Stimulated activated CD4-positive, alpha-beta T cell treated with anti-CD3 and anti-CD28 coated beads, Interleukin-2, amount 100 ng/mL, for 4 hours (primary cell): ENCODE results near the gene CHD5.

Source experiments
- DNase-seq: peaks from one replicate; pipeline ENCODE4 v3.0.0-alpha.2; 2020; ENCODE audit warnings: low read depth

The CHD5 gene

DNA sequence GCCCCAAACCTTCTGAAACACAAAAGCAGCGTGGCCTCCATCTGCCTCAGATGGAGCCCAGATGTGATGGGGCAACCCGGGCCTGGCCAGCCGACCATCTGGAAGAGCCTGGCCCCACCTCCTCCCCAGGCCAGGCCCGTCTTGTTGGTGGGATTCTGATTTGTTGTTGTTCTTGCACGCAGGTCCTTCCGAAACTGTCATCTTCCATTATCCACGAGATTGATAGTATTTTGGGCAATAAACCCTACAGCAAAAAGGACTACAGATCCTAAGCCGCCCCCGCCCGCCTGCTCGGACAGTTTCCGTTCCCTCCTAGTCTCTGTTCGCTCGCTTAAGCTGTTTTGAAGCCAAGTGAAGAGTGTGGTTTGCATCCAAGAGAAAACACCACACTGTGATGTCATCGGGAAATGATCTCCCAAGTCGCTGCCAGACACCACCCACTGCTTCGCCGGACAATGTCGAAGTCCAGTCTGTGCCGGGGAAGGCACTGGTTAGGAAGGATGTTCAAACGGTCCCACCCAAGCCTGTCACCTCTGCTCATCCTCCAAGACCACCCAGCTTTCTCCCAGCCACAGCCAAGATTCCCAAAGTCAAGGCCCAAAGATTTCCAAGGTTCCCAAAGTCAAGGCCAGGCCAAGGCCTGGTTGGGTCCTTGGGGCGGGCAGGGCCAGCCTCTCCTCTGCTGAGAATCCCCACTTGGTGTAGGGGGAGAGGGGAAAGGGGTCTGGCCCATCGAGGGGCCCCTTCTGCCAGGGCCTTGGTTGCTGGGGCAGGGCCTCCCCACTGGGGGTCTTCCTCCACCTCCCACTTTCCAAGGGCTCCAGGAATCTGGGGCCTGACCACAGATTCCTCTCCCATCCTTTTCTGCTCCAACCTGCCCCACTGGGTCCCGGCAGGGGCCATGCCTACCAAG lies 81.6 kb downstream of the CHD5 start:
- no peak for DNase-seq

DNA sequence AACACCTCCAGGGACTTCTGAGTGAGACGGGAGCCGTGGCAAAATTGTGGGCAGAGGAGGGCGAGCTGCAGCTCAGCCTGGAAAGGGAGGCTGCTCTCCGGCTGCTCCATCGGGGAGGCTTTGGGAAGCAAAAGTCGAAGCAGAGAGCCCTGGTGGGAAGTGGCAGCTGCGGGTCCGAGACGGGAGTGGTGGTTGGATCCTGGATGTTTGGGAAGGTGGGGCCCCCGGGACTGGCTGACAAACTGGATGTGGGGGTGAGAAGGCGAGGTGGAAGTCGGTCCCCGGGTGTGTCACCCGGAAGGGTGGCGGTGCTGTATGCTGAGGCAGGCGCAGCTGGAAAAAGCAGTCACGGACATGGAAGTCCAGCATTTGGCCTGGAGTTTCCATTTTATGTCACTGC lies 82.3 kb downstream of the CHD5 start:
- DNase-seq, result no peak

DNA sequence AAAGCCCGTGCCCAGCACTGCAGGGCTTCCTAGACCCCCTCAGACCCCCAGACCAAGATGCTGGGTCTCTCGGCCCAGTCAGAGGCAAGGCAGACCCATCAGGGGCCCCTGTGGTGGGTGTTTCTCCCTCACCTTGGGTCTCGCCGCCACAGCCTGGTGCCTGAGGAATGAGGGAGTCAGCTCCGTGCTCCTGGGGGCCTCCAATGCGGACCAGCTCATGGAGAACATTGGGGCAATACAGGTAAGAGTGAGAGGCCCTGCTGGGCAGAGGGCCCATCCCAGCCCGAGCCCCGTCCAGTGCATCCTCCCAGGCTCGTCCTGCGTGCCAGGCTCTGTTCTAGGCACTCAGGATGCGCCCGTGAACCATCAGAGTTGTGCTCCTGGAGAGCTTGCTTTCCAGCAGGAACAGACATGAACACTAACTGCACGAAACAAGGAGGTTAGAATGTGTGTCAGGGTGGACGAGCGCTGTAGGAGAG lies 83.0 kb downstream of the CHD5 start:
- DNase-seq, result no peak

DNA sequence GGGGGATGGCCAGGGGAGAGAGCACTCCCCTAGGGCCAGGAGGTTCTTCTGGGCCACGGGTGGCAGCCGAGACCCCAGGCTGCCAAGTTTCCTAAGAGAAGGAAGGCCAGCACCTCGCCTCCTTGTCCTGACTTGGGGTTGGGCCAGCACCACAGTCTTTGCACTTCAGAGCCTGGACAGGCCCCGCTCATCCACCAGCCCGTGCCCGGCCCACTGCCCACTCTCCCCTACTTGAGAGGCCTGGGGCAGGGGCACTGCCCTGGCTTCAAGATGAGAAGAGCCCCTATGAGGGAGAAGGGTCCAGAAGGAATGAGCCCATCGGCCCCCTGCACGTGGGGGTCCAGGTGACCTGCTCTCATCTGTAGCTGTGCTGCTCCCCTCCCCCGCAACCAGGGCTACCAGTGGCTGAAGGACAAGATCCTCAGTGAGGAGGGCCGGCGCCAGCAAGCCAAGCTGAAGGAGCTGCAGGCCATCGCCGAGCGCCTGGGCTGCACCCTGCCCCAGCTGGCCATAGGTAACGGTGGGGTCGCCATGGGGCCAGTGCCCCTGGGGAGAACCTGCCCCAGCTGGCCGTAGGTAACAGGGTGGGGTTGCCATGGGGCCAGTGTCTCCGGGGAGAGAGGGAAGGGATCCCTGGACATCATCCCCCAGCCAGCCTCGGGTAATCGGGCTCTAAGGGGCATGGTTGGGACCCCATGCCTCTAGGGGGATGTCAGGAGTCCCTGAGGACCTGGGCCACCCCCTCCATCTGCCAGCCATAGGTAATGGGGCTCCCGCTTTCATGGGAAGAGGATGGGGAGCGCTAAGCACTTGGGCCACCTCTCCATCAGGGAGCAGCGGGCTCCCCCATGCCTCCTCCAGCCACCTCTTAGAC lies 83.6 kb downstream of the CHD5 start:
- DNase-seq, result no peak

DNA sequence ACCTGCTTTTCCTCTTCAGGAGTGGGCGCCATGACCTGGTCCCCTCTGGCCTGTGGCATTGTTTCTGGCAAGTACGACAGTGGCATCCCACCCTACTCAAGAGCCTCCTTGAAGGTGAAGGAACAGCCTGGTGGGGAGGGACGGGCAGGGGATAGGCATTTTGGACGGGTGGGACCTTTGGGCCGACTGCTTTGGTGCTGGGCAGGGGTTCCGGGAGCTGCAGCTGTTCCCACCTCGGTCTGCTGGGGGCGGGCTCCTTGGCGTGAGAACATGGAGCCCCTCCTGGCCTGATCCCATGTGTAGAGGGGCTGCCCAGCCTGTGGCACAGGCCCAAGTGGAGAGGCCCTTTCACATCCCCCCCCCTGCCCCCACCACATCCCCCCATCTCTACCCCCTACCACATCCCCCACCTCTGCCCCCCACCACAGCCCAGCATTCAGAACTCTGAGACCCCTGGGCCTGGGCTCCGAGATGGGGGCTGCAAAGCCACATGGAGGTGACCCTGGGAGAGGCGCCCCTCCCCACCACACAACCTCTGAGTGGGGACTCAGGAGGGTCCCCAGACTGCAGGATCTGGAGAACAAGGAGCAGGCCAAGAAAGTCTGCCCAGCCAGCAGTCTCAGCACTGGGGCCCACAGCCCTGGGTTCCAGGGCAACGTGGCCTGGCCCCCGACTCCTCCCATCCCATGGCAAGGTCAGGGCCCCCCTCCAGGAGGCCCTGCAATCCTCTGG lies 84.4 kb downstream of the CHD5 start:
- DNase-seq, result no peak

DNA sequence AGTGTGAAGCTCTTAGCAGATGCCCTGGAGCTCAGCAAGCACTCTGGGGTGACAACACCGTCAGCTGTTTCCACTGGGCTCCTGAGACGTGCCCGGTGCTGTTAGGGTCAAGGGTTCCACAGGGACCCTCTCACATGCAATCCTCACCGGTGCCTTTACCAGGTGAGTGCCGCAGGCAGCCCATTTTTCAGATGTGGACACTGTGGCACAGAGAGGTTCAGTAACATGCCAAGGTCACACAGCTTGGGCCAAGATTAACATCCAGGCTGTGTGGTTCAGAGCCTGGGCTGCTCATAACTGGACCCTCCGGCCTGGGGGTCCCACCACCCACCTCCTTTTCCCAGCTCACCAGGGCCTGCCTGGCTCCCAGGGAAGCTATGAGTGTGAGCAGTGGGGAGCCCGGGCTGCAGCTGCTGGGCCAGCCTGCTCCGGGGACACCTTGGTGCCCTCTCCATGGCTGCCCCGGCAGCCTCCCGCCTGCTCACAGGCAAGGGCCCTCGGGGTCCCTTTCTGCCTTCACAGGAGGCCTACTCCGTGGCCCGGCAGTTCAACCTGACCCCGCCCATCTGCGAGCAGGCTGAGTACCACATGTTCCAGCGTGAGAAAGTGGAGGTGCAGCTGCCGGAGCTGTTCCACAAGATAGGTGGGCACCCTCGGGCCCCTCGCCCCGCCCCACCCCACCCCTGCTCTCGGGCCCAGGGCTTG lies 85.2 kb downstream of the CHD5 start:
- DNase-seq, result no peak

DNA sequence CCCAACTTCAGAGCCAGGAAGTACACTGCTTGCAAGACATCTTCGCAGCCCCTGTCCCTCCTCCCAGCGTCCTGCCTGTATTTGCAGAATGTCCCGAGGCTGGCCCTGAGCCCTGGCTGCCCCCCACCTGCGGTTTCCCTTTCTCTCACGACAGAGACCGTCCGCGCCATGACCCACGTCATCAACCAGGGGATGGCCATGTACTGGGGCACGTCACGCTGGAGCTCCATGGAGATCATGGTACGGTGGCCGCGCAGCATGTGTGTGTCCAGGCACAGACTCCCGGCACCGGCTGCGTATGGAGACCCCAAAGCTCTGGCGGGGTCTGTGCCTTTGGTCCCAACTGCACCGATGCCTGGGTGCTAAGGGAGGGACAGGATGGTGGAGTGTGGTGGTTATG lies 85.9 kb downstream of the CHD5 start:
- DNase-seq, result no peak

DNA sequence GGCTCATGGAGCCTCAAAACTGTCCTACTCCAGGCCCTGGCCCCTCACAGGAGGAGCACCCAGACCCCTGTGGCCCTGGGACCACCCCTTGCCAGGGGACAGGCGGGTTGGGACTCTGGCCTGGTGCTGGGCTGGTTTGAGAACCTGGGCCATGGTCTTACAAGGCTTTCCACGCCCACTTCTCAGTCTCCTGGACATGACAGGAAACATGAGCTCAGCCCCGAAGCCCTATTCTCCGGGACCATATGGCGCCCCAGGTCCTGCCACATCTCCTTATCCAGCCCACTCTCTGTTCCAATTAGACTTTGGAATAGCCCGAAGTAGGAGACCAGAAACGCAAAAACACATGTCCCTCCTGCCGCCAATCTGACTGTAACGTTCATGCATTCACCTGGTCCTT lies 86.5 kb downstream of the CHD5 start:
- DNase-seq, result no peak

DNA sequence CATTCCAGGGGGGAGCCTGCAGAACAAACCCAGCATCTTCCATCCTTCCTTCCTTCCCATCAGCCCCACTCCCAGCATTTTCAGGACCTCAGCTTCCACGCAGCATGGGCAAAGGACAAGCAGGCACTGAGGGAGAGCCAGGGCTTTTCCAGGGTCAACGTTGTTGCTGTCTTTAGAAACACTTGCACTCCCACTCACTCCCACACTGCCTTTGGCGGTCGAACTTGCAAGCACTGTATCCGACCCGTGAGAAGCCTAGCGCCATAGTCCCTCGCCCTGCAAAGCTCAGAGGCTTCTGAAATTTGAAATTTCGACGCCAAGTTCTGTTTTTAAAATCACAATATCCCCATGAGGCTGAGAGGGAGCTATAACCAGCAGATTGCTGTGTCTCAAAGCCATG lies 87.0 kb downstream of the CHD5 start:
- DNase-seq, result no peak

DNA sequence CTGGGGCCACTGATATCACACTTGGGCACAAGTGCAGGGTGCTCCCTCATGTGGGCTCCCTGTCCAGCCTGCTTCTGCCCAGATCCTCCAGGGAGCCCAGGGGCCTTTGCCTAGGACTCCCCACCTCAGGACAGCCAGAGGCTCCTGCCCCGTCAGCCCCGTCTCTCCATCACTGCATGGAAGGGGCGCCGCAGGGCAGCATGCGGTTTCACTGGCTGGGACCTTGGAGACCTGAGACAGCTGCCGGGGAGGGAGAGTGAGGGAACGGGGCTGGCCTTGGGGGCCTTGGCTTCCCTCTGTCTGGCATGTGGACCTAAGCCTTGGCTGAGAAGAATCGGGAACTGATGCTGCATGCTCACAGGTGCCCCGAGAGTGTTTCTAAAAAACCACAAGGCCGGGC lies 87.9 kb downstream of the CHD5 start:
- DNase-seq, result no peak

DNA sequence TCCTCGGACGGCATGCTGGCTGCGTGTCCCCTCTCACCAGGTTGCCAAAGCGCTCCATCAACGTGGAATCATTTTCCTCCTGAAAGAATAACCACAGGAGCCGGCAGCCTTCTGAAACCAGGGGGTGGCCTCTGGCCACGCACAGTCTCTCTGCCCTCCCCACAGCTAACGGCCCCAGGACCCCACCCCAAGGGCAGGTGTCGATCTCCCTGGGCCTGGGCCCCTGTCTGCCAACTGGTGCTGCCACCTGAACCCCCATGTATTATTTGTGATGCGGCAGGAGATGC lies 88.4 kb downstream of the CHD5 start:
- no peak for DNase-seq

DNA sequence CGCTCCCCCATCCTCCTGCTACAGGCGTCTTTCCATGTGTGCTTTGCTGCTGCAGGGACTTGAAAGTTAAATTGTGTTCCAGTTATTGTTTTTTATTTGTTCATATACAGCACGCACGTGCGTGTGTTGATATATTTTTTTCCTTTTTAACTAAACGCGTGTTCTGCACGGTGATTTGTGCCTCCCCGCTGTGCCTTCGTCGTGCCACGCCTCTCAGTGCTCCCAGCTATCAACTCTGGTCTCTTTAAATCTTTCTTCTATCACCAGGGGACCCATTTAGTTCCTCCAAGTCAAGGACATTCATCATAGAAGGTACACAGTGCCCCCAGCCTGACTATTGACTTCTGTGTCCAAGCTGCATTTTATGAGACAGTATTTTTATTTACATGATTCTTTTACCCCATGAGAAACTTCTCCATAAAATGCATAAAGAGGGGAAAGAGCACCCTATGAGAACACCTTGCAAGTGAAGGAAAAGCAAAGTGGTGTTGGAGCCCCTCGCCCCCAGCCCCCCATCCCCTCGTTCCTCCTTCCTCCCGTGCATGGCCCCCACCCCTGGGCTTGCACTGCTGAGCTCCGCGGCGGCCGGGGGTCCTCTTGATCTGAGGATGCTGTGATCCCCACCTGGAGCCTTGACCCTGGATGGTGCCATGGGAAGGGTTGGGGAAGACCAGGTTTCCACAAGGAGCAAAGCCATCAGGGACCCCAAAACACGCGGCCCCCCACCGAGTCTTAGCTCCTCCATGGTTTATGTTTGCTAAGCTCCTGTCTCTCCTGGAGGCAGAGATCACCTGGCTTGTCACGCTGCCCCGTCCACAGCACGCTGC lies 88.9 kb downstream of the CHD5 start:
- no peak for DNase-seq

DNA sequence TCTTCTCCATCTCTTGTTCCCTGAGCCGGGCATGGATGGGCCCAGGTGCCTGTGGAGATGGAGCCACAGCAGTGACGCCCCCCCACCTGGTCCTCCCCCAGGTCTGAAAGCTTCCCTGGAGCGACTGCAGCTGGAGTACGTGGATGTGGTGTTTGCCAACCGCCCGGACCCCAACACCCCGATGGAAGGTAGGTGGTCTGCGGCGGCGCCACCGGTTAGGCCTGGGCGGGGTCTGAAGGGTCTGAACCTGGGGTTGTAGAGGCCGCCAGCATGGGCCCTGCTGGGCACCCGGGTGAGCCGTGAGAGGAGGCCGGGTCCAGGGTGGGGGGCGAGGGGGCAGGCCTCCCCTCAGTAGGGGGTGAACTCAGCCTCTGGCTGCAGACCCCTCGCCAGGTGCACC lies 89.8 kb downstream of the CHD5 start:
- DNase-seq, result no peak

DNA sequence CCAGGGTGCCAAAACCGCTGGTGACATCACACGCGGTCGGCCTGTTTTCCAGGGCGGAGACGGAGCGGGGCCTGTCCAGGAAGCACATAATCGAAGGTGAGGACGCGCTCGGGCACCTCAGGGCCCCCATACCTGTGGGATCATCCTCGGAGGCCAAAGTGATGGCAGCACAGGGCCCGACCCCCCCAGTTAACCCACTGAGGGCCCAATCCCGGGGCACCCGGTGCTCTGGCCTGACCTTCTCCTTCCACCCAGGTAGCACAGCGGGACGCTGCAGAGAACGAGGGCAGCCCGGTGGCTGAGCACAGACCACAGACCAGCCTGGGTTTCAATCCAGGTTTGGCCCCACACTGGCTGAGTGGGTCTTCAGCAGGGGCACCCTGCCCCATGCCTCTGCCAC lies 91.2 kb downstream of the CHD5 start:
- no peak for DNase-seq

DNA sequence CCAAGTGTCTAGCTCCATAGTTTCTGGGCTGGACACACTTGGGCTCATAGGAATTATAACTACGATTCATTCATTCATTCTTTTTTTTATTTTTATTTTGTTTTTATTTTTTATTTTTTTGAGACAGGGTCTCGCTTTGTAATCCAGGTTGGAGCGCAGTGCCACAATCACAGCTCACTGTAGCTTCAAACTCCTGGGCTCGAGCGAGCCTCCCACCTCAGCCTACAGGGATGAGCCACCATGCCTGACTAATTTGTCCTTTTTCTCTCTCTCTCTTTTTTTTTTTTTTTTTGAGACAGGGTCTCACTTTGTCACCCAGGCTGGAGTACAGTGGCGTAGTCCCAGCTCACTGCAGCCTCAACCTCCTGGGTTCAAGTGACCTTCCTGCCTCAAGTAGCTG lies 92.2 kb downstream of the CHD5 start:
- DNase-seq, result no peak

DNA sequence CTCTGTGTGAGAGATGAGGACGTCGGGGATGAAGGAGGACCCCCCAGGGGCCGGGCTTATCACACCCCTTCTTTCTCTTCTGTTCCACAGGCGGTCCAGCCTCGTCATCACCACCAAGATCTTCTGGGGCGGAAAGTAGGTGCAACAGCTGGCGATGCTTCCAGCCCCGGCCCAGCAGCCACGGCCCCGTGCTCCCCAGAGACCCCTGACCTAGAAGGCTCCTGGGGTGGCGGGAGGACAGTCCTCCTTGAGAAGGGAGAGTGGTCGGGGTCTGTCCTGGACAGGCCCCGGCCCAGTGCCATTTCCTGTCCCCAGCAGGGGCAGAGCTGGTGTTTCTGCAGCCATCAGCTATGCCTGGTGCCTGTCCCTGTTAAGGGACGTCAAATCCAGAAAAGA lies 92.7 kb downstream of the CHD5 start:
- no peak for DNase-seq

DNA sequence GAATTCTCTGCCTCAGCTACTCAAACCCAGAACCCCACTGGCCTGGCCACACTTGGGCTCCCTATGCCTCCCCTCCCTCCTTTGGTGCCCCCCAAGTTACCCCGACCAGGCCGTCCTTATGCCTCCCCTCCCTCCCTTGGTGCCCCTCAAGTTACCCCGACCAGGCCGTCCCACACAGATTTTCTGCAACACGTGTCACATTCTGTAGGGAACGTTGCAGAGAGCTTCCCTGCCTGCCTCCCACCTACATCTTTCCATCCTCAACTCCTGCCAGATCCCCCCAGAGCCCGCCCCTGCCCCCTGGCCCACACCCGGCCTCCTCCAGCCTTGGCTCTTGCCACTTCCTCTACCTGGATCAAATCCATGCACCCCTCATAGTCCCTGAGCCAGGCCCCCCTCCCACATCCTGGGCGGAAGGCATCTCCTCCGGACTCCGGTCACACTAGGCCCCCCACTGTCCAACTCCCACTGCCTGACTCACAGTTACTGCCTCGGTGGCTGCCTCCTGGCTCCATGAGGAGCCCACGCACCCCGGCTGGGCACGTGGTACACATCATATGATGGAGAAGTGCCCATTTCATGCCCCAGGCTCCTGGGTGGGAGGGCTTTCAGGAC lies 93.3 kb downstream of the CHD5 start:
- no peak for DNase-seq

DNA sequence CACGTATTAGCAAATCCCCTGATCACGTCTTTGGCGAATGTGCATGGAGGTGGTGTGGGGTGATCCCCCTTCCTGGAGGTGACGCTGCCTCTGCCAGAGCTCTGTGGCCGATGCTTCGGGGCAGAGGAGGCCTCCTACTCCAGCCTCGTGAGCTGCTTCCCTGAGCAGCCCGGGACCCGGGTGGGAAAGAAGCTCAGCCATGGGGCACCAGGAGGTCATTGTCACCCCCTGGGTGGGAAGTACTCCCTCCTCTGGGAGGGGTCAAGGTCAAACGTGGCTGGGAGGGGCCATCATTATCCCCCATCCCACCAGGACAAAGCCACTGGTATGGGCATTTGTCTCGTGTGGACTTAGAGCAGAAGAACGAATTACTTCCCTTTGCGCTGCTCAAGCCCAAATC lies 93.8 kb downstream of the CHD5 start:
- no peak for DNase-seq

DNA sequence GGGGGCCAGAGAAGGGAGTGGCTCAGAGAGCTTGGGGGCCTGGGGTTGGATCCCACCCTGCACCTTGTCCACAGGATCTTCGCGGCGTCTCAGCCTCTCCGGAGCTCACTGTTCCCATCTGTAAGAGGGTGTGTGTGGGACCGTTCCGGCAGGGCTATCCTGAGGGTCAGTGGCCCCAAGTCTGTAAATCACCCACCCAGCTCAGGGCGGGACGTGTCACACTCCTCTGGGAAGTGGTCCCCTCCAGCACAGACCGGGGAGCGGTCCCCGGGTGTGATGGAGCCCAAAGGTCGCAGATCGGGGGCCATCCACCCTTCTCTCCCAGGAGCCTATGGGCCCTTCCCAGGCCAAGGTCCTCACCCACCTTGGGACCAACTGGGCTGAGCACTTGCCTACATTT lies 94.5 kb downstream of the CHD5 start:
- DNase-seq, result no peak

DNA sequence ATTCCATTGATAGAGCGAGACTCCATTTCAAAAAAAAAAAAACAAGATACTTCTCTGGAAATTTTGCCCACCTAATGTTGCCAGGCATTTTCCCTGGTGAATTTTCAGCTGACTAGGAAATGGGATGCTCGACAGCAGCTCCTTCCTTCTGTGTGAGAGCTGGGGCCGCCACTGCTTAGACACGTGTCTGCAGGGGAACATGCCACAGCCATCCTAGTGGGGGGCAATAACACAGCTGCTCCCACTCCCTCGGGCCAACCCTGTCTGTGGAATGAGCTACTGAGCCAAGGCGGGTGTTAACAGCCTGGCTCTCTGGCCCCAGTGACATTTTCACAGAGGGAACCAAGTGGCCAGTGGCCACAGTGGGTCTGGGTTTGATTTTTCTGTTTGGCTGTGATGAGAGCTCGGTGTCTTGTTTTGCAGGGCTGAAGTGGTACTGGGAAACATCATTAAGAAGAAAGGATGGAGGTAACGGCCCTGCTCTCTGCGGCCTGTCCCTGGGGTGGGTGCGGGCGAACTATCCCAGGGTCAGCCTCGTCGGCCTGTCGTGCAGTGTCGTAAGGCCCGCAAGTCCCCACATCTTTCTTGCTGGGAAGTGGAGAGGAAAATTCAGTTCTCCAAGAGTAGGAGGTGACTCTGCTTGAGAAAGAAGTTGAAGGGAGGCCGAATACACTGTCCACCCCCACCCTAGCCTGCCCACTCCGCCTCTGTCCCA lies 95.2 kb downstream of the CHD5 start:
- DNase-seq, result no peak
